HG03565 (cell line): Measurements from ENCODE around the gene SLC38A10.

ENCODE experiments used
- ATAC-seq: cut with Tn5 transposase; IDR thresholded peaks from one replicate; pipeline ENCODE4 v1.9.1; 2021; ENCODE audit warnings: mild to moderate bottlenecking, moderate library complexity; ENCODE audit not compliant: unreplicated experiment

SLC38A10 gene

DNA sequence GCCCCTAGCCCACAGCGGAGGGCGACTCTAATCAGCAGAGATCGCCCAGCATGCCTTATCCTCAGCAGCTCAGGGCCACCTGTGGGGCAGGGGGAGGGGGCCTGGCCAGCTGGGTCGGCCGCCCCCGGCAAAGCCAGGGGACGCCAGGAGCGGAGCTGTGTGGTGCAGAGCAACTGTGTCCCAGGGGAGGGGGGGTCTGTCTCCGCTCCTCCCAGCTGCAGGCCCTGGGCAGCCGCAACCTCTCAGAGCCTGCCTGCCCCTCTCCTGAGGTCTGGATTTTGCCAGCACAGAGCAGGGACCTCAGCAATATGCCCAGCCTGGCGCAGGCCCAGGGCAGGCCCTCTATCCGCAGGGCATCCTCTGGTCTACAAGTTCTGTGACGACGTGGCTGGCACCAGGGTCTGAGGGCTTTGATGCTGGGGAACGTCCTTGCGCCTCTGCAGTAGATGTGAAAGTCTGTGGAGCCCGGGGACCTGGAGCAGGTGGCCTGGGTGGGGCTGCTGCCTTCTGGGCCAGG is 36.5 kb upstream of the SLC38A10 start:
- no peak for ATAC-seq

- ATAC-seq: no peak
These were observed 35.8 kb upstream of the SLC38A10 start for GRCh38 chr17:81330884-81331245.

DNA sequence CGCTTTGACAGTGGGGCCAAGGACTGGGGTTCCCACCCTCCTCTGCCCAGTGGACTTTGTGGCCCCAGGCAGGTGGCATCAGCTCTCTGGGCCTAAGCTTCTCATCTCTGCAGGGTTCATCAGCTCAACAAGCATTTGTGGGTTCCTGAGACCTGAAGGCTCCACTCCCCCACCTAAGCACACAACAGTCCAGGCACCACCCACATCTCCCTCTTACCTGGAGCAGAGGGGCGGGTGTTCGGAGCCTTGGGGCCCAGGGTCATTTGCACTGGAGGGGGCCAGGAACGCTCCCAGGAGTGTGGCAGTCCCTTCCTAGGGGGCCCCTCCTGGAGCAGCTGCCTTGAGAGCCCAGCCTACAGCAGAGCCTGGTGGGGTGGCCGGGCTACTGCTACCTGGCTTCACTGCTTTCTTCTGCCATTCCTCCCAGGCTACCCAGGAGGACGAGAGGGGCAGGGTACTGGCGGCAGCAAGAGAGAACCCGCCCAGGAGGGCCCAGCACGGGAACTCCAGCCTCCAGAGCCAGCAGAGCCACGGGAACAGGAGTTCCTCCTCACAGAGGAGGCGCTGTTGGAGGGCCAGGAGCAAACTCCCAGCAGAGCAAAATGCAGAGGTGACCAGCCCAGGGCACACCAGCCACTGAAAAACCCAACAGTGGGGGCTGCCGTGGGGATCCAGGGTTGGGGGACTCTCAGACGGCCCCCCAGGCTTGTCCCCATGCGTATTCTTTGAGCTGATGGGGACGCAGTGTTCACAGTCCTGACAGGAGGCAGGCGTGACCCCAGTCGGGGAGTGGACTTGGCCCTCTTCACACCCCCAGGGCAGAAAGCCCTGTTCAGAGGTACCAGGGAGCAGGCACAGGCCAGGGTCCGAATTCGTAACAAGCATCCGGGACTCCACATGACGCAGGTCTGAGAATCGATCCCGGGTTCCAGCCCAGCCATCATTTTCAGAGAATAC is 35.1 kb upstream of the SLC38A10 start:
- no peak for ATAC-seq

- ATAC-seq: no peak
These were observed 34.1 kb upstream of the SLC38A10 start for GRCh38 chr17:81328978-81329926.

- no peak for ATAC-seq
These were observed 33.4 kb upstream of the SLC38A10 start for GRCh38 chr17:81328489-81328888.

DNA sequence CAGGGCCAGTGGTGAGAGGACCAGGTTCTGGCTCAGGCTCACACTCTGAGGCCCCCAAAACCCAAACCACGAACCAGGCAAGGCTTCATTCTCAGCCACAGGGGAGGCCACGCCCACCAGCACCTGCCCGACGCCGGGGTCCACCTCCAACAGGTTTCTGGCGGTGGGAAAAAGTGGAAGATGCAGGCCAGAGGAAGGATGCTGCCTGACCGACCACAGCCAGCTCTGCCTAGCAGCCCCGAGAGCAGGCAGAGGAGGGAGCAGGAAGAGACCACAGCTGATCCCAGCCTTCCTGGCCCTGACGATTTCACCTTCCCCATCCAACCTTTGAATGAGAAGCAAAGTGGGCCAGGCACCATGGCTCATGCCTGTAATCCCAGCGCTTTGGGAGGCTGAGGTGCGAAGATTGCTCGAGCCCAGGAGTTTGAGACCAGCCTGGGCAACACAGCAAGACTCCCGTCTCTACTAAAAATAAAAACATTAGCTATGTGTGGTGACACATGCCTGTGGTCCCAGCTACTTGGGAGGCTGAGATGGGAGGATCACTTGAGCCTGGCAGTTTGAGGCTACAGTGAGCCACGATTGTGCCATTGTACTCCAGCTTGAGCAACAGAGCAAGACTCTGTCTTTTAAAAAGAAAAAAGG is 30.7 kb upstream of the SLC38A10 start:
- ATAC-seq: no peak

DNA sequence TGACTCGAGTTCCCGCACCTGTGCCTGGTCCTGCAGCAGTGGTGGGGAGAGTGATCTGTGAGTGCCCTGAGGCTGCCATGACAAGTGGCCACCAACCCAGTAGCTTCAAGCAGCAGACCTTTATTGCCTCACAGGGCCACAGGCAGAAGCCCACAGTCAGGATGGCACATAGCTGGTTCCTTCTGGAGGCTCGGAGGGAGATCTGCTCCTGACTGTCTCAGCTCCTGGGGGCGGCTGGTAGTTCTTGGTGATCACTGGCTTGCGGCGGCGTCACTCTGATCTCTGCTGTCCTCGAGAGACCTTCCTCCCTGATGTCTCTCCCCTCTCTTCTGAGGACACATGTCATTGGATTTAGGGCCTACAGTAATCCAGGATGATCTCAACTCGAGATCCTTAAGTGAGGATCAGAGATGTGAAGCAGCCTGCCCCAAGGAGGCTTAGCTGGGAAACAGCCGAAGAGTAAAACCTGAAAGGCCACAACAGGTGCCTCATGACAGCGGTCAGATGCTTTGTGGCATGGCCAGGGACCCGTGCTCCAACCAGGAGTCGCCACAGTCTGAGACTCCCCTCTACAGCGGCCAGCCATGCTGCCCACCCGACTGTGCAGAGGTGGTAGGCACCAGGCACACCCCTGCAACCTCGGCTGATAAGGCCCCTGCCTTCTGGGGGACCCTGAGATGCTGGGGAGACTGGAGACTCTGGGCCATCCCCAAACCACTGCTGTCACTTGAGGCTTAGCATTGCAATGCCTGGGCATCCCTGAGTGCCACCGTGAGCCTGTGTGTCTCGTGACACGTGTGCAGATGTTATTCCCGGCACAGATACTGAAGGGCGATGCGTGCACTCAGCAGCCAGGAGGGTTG is 30.0 kb upstream of the SLC38A10 start:
- ATAC-seq: no peak

- no peak for ATAC-seq
These were observed 29.2 kb upstream of the SLC38A10 start for GRCh38 chr17:81324177-81324850.

DNA sequence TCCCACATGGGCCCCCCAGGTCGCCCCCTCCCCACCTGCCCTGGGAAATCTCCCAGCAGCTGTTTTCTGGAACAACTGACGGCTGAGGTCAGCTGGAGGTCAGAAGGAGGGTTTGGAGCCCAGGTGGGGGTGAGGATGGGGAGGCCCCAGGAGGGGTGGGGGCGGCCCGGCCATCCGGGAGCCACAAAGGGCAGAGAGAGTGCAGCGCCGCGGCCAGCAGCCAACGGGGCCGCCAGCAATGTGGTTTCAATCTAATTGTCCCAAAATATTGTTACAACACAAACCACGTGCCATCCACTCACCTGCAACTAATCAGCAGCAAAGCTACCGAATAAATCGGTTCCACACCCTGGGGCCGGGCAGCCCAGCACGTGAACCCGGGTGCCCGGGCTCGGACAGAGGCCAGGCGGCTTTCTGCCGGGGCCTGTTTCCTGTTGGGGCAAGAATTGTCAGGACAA is 28.3 kb upstream of the SLC38A10 start:
- ATAC-seq: no peak

DNA sequence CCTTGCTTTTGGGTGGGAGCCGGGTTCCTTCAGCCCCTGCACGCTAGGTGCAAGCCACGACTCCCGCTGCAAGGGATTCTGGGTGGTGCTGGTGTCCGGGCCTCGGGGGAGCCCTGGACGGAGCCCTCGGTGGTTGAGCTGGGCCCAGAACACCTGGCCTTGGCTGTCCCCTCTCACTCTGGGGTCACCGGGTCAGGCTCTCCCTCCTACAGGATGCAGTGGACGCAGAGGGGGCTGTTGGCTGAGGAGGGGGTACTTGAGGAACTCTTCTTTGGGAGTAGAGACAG is 27.9 kb upstream of the SLC38A10 start:
- no peak for ATAC-seq

DNA sequence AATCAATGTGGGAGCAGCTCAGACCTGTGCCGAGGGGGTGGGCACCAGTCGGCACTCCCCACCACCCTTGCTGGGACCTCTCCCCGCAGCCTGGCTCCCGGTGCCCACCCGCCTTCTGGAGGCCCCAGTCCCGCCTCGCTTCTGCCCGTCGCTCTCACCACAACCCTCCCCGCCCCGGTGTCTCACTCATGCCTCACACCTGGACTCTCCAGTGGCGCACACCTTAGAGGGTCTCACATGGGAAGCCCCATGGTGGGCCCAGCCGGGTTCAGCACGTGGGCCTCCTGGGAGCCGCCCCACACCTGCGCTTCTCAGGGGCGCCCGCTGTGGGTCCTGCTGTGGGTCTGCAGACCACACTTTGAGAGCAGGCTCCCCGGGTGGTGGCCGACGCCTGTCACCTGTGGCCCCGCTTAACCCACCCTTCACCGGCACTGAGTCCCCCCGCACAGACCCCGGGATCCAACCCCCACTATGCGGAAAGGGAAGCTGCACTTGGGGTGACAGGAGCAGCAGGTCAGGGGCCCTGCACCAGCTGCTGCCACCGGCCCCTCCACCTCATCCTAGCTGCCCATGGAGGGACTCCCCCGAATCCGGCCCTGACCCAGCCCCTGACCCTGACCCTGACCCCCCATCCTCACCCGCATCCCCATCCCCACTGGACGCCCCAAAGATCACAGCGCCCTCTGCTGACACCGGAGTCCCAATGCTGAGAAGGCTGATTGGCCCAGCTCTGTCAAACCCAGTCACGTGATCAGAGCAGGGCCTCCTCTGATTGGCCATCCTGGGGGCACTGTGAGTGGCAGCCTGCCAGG is 27.4 kb upstream of the SLC38A10 start:
- no peak for ATAC-seq

DNA sequence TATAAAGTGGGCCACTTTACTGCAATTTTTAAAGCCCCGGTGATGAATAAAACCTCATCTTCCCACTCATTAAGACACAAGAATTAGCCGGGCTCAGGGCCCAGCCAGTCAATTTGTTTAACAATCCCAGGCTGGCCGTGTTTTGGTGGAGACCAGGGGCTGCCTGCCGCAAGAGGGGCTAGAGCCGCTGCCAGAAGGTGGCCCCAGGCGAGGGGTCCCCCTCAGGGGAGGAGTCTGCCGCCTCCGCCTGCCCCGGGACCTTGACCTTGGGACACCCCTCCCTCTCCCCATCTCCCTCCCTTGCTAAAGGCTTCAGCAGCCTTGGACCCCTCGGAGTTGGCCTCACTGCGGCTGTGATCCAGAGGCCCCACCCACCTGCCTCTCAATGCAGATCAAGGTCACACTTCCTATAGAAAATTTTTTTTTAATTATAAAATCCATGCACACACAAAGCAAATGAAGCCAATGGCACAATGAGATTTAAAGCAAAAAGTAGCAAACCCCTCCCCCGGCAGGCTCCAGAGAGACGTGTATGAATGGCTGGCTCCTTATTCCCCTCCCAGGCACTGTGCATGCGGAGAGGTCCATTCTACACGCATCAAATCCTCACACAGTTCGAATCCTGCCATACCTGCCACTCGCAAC is 23.0 kb upstream of the SLC38A10 start:
- no peak for ATAC-seq

GRCh38 chr17:81317530-81317821 is 22.4 kb upstream of the SLC38A10 start:
- ATAC-seq: no peak

DNA sequence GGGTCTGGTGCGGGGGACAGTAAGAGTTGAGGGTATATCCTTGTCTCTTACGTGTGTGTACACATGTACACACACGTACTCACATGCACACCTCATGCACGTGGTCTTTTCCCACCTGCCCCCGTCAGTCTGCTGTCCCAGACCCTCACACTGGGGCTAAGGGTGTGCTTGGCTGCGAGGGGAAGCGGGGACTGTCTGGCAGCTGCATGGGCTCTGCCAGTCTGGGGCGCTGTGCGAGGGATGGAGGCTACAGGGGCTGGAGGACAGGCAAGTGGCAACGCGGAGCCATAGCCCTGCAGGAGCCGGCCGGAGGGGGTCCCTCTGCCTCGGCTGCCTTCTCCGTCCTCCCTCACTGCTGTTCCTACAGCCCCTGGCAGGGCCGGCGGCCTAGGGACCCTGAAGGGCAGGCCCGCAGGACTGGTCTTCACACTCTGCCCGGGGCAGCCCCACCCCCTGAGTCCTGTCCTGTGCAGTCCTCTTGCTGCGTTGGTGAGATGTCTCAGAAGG is 20.8 kb upstream of the SLC38A10 start:
- no peak for ATAC-seq

DNA sequence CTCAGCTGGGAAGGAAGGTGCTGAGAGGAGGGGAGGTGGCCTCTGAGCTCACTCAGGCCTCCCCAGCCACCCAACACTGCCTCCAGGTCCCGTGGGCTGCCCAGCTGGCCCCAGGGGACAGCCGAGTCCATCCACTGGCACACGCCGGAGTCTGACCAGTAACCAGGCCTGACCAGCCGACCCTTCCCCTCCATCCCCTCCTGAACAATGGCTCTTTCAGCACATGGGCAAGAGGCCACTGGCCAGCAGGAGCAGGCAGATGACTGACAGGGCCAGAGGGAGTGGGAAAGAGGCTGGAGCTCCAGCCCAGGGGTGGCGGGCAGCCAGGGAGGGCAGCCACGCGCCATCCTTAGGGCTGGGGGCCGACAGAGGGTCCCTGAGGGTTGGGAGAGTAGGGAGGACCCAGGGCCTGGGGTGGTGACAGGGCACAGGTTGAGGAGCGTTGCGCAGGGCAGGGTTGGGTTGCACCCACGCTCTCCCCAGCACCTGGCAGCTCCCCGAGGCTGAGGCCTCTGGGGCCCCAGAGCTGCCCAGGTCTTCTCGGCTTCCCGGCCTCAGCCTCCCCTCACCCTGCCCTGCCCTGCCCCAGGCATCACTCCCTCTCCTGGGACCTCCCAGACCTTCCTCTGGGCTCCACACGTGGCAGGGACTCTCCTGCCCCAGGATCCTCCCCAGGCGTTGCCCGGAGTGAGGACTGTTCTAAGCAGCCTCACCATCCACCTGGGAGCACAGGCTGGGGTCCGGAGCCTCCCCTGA is 20.2 kb upstream of the SLC38A10 start:
- no peak for ATAC-seq

- ATAC-seq: no peak
These were observed 19.4 kb upstream of the SLC38A10 start for GRCh38 chr17:81314398-81315081.

DNA sequence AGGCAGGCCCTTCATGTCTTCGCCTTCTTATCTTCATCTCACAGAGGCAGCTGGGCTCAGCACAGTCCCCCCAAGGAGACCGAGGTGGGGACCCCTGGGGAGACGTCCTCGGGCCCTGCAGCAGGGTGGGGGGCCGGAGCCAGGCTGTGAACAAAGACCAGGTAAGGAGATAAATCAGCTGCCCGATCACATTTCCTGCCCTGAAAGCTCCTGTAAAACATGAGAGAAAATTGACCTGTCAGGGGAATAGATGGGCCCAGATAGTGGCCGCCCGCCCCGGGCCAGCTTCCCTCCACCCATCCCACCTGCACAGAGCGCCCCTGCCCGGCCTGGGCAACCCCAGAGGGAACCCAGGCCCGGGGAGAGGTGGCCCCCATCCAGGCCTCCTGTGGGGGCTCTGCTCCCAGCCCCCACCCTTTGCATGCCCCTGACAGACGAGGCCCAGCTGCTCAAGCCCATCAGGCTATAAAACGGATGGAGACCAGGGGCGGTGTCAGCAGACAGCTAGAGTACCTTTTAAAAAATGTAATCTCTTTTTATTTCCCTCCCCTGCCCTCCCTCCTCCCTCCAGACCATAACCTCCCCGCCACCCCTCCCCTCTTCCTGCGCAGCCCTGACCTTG is 18.8 kb upstream of the SLC38A10 start:
- no peak for ATAC-seq
